ENCODE results near the gene KDM2A. TPM values are rescaled to one million over a fixed set of nuclear protein-coding genes. Genes with fewer than 3 reads are reported as not detected.

The KDM2A gene
- total and polyA plus RNA-seq, 2 of the 13 experiments (the other 11 are each of a cell fraction or from before 2014, with no cell fraction given) = 31.3 to 31.4 TPM

DNA sequence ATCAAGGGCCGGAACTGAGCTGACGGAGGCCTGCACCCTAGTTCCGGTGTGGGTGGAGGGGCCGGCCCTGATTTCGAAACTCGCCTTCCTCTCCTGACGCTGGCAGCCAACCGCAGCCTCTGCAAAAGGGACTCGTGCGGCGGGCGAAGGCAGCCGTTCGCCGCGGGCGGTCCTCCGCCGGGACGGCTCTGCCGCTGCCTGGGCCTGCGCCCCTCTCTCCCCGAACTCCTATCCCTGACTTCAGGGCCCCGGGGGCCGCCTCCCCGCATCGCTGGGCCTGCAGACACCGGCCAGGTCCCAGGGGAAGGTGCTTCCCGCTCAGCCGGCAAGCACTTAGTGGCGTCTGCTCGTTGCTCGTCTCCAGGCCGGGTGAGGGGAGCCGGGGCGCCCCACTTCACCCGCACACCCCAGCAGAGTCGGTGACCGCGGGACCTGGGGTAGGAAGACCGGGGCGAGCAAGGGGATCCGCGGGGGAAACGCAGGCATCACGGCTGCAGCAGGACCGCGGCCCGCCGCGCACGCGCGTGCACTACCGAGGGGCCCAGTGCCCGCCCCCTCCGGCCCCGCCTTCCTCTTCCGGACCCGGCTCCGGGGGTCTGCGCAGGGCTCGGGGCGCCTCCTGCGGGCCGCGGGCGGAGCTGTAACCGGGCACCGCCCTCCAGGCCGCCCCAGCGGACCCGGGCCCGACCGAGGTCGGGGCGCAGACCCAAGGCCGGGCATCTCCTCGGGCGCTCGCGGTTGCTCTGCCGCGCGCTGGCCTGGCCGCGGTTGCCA, 169.6 kb downstream of the KDM2A start (continued):
- TF ChIP-seq ZC3H13 (CRISPR knock-in tag; IDR thresholded peaks at IDR 0.05) = peak; percentile 95
- no peak for TF ChIP-seq ZNF282 (IDR thresholded peaks at IDR 0.05; ENCODE audit: partially characterized antibody)
- peak; percentile 84 for TF ChIP-seq TBX2 (CRISPR knock-in tag; IDR thresholded peaks at IDR 0.05; ENCODE audit: borderline replicate concordance)
- no peak for TF ChIP-seq ADNP (CRISPR knock-in tag; IDR thresholded peaks at IDR 0.05)
- peak; percentile 37; the same call in 1 of the 2 replicates for TF ChIP-seq ZSCAN25 (CRISPR knock-in tag; IDR thresholded peaks at IDR 0.05)
- peak; percentile 66; the same call in 2 of the 3 replicates for TF ChIP-seq MXI1 (IDR thresholded peaks at IDR 0.05; ENCODE audit: borderline replicate concordance, low read depth, low read length)
- TF ChIP-seq ZNF678 (CRISPR knock-in tag; IDR thresholded peaks at IDR 0.05) = peak; percentile 85; the same call in 1 of the 2 replicates
- TF ChIP-seq TEAD3 (CRISPR knock-in tag; optimal IDR thresholded peaks at IDR 0.05; ENCODE audit: borderline replicate concordance) = no peak
- TF ChIP-seq, protein P1, sequence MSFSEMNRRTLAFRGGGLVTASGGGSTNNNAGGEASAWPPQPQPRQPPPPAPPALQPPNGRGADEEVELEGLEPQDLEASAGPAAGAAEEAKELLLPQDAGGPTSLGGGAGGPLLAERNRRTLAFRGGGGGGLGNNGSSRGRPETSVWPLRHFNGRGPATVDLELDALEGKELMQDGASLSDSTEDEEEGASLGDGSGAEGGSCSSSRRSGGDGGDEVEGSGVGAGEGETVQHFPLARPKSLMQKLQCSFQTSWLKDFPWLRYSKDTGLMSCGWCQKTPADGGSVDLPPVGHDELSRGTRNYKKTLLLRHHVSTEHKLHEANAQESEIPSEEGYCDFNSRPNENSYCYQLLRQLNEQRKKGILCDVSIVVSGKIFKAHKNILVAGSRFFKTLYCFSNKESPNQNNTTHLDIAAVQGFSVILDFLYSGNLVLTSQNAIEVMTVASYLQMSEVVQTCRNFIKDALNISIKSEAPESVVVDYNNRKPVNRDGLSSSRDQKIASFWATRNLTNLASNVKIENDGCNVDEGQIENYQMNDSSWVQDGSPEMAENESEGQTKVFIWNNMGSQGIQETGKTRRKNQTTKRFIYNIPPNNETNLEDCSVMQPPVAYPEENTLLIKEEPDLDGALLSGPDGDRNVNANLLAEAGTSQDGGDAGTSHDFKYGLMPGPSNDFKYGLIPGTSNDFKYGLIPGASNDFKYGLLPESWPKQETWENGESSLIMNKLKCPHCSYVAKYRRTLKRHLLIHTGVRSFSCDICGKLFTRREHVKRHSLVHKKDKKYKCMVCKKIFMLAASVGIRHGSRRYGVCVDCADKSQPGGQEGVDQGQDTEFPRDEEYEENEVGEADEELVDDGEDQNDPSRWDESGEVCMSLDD (CRISPR knock-in tag; IDR thresholded peaks at IDR 0.05; ENCODE audit: borderline replicate concordance) = no peak; the same call in 1 of the 2 replicates
- TF ChIP-seq ZNF761 (CRISPR knock-in tag; conservative IDR thresholded peaks at IDR 0.05) = peak; percentile 66
- peak; percentile 69 for TF ChIP-seq RFX1 (IDR thresholded peaks at IDR 0.05)
- peak; percentile 66; the same call in 1 of the 2 replicates for TF ChIP-seq TP53 (CRISPR knock-in tag; conservative IDR thresholded peaks at IDR 0.05)
- peak; percentile 80 for TF ChIP-seq BRCA1 (CRISPR knock-in tag; IDR thresholded peaks at IDR 0.05)
- TF ChIP-seq KAT7 (CRISPR knock-in tag; IDR thresholded peaks at IDR 0.05; ENCODE audit: borderline replicate concordance) = peak; percentile 63; the same call in 1 of the 2 replicates
- 0 out of 2 replicates have a peak, but pooled peaks have one; percentile 2 for TF ChIP-seq ZNF121 (CRISPR knock-in tag; IDR thresholded peaks at IDR 0.05)
- TF ChIP-seq ZNF430 (CRISPR knock-in tag; IDR thresholded peaks at IDR 0.05) = no peak; the same call in 1 of the 2 replicates
- peak; percentile 87 for TF ChIP-seq KDM5B (CRISPR knock-in tag; IDR thresholded peaks at IDR 0.05; ENCODE audit: borderline replicate concordance)
- TF ChIP-seq IKZF1 (IDR thresholded peaks at IDR 0.05) = no peak
- TF ChIP-seq MEF2D (CRISPR knock-in tag; IDR thresholded peaks at IDR 0.05) = no peak
- TF ChIP-seq GLI4 (CRISPR knock-in tag; IDR thresholded peaks at IDR 0.05; ENCODE audit: borderline replicate concordance) = peak; percentile 88; the same call in 1 of the 2 replicates
- peak; percentile 85 for TF ChIP-seq GATAD2A (CRISPR knock-in tag; IDR thresholded peaks at IDR 0.05)
- no peak; the same call in 1 of the 2 replicates for TF ChIP-seq KDM4B (CRISPR knock-in tag; IDR thresholded peaks at IDR 0.05)
- TF ChIP-seq, protein P2, sequence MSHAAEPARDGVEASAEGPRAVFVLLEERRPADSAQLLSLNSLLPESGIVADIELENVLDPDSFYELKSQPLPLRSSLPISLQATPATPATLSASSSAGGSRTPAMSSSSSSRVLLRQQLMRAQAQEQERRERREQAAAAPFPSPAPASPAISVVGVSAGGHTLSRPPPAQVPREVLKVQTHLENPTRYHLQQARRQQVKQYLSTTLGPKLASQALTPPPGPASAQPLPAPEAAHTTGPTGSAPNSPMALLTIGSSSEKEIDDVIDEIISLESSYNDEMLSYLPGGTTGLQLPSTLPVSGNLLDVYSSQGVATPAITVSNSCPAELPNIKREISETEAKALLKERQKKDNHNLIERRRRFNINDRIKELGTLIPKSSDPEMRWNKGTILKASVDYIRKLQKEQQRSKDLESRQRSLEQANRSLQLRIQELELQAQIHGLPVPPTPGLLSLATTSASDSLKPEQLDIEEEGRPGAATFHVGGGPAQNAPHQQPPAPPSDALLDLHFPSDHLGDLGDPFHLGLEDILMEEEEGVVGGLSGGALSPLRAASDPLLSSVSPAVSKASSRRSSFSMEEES (CRISPR knock-in tag; IDR thresholded peaks at IDR 0.05) = peak; percentile 39; the same call in 1 of the 2 replicates
- TF ChIP-seq ETV6 (CRISPR knock-in tag; conservative IDR thresholded peaks at IDR 0.05) = peak; percentile 46; the same call in 1 of the 2 replicates
- TF ChIP-seq ZNF652 (CRISPR knock-in tag; IDR thresholded peaks at IDR 0.05; ENCODE audit: borderline replicate concordance, low read depth) = no peak
- TF ChIP-seq, protein P3, sequence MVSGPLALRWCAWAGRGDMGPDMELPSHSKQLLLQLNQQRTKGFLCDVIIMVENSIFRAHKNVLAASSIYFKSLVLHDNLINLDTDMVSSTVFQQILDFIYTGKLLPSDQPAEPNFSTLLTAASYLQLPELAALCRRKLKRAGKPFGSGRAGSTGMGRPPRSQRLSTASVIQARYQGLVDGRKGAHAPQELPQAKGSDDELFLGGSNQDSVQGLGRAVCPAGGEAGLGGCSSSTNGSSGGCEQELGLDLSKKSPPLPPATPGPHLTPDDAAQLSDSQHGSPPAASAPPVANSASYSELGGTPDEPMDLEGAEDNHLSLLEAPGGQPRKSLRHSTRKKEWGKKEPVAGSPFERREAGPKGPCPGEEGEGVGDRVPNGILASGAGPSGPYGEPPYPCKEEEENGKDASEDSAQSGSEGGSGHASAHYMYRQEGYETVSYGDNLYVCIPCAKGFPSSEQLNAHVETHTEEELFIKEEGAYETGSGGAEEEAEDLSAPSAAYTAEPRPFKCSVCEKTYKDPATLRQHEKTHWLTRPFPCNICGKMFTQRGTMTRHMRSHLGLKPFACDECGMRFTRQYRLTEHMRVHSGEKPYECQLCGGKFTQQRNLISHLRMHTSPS (CRISPR knock-in tag; IDR thresholded peaks at IDR 0.05; ENCODE audit: low read depth) = no peak; the same call in 1 of the 2 replicates
